NCI-H748 (cell line): ENCODE measurements around the gene RASA2.

Experiments
- DNase-seq: peaks from one replicate; lab custom pipeline; 2025; ENCODE audit not compliant: unreplicated experiment; lab: John Stamatoyannopoulos, UW

The RASA2 gene

GRCh38 chr3:141642215-141642614 lies 155.4 kb downstream of the RASA2 start:
- DNase-seq: no peak

- no peak for DNase-seq
Measured at GRCh38 chr3:141643391-141643790, 156.6 kb downstream of the RASA2 start.

GRCh38 chr3:141643796-141644195 lies 157.0 kb downstream of the RASA2 start:
- no peak for DNase-seq

- DNase-seq: peak; percentile 53
Measured at GRCh38 chr3:141644931-141645330, 158.1 kb downstream of the RASA2 start.

- peak; percentile 16 for DNase-seq
Measured at GRCh38 chr3:141646760-141647561, 160.1 kb downstream of the RASA2 start.

- no peak for DNase-seq
Measured at GRCh38 chr3:141647562-141647915, 160.7 kb downstream of the RASA2 start.

- peak; percentile 2 for DNase-seq
Measured at GRCh38 chr3:141648055-141648910, 161.5 kb downstream of the RASA2 start.

GRCh38 chr3:141649871-141650270 lies 163.0 kb downstream of the RASA2 start:
- no peak for DNase-seq

GRCh38 chr3:141650783-141651182 lies 164.0 kb downstream of the RASA2 start:
- DNase-seq: no peak

- no peak for DNase-seq
Measured at GRCh38 chr3:141651409-141651808, 164.6 kb downstream of the RASA2 start.

GRCh38 chr3:141652349-141652748 lies 165.5 kb downstream of the RASA2 start:
- no peak for DNase-seq

GRCh38 chr3:141653847-141654246 lies 167.0 kb downstream of the RASA2 start:
- no peak for DNase-seq

- DNase-seq: no peak
Measured at GRCh38 chr3:141655801-141656200, 169.0 kb downstream of the RASA2 start.

GRCh38 chr3:141656771-141657170 lies 169.9 kb downstream of the RASA2 start:
- DNase-seq: no peak

GRCh38 chr3:141657516-141657915 lies 170.7 kb downstream of the RASA2 start:
- no peak for DNase-seq

GRCh38 chr3:141659821-141660613 lies 173.2 kb downstream of the RASA2 start:
- DNase-seq: peak; percentile 55

GRCh38 chr3:141660614-141660947 lies 173.8 kb downstream of the RASA2 start:
- no peak for DNase-seq

GRCh38 chr3:141661229-141662196 lies 174.7 kb downstream of the RASA2 start:
- DNase-seq: no peak

- no peak for DNase-seq
Measured at GRCh38 chr3:141663993-141664392, 177.2 kb downstream of the RASA2 start.
